ENCODE measurements around the gene ZNF586.
A peak's percentile ranks its signal among the peaks of the same experiment; 100 is the strongest.
"Not testable (repeated sequence)": the region's sequence is repeated elsewhere in the genome, so short reads cannot be mapped to it uniquely, and the experiment has no call there.

DNA sequence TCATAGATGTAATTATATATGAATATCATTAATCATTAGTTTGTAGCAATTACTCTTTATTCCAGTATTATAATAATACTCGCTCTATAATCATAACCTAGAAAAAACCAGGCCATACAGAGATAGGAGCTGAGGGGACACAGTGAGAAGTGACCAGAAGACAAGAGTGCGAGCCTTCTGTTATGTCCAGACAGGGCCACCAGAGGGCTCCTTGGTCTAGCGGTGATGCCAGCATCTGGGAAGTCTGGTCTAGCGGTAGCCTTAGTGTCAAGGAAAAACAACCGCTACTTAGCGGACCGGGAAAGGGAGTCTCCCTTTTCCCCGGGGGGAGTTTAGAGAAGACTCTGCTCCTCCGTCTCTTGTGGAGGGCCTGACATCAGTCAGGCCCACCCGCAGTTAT, 31.2 kb upstream of the ZNF586 start:
- TF ChIP-seq, protein P1, sequence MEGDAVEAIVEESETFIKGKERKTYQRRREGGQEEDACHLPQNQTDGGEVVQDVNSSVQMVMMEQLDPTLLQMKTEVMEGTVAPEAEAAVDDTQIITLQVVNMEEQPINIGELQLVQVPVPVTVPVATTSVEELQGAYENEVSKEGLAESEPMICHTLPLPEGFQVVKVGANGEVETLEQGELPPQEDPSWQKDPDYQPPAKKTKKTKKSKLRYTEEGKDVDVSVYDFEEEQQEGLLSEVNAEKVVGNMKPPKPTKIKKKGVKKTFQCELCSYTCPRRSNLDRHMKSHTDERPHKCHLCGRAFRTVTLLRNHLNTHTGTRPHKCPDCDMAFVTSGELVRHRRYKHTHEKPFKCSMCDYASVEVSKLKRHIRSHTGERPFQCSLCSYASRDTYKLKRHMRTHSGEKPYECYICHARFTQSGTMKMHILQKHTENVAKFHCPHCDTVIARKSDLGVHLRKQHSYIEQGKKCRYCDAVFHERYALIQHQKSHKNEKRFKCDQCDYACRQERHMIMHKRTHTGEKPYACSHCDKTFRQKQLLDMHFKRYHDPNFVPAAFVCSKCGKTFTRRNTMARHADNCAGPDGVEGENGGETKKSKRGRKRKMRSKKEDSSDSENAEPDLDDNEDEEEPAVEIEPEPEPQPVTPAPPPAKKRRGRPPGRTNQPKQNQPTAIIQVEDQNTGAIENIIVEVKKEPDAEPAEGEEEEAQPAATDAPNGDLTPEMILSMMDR (conservative IDR thresholded peaks at IDR 0.05; ENCODE audit: low read depth, low read length): peak; percentile 35; the same call in 1 of the 2 replicates
- TF ChIP-seq EZH2 (IDR thresholded peaks at IDR 0.05; ENCODE audit: low read length, unreplicated experiment): not testable (repeated sequence)
